Ishikawa (cell line): ENCODE data around the gene RPTOR.

Source experiments
- CEBPB ChIP-seq: IDR thresholded peaks from 2 replicates; pipeline ENCODE4 v1.6.1; 2012
- CREB1 ChIP-seq: IDR thresholded peaks from 2 replicates; pipeline ENCODE4 v1.6.1; 2012; ENCODE audit warnings: low read depth
- EGR1 ChIP-seq: IDR thresholded peaks from 2 replicates; pipeline ENCODE4 v1.6.1; 2012
- EP300 ChIP-seq: IDR thresholded peaks from 2 replicates; pipeline ENCODE4 v1.6.1; 2012; ENCODE audit warnings: borderline replicate concordance
- FOXM1 ChIP-seq: IDR thresholded peaks from 2 replicates; pipeline ENCODE4 v1.6.1; 2012; ENCODE audit warnings: low read depth, borderline replicate concordance
- NFIC ChIP-seq: IDR thresholded peaks from 2 replicates; pipeline ENCODE4 v1.6.1; 2012
- RAD21 ChIP-seq: IDR thresholded peaks from 2 replicates; pipeline ENCODE4 v1.6.1; 2012; ENCODE audit warnings: low read depth
- TAF1 ChIP-seq: IDR thresholded peaks from 2 replicates; pipeline ENCODE4 v1.6.1; 2012; ENCODE audit warnings: low read depth, mild to moderate bottlenecking
- TCF12 ChIP-seq: IDR thresholded peaks from 2 replicates; pipeline ENCODE4 v1.6.1; 2012; ENCODE audit warnings: low read depth
- TEAD4 ChIP-seq: IDR thresholded peaks from 2 replicates; pipeline ENCODE4 v1.6.1; 2012
- YY1 ChIP-seq: IDR thresholded peaks from 2 replicates; pipeline ENCODE4 v1.6.1; 2012; ENCODE audit warnings: low read depth
- ZBTB7A ChIP-seq: IDR thresholded peaks from 2 replicates; pipeline ENCODE4 v1.6.1; 2012; ENCODE audit warnings: low read depth
- TF ChIP-seq, protein P1 (sequence below): IDR thresholded peaks from 2 replicates; pipeline ENCODE4 v1.6.1; 2012
- TF ChIP-seq, protein P2 (sequence below): IDR thresholded peaks from 2 replicates; pipeline ENCODE4 v1.6.1; 2012; ENCODE audit warnings: low read depth, mild to moderate bottlenecking
- TF ChIP-seq, protein P3 (sequence below): IDR thresholded peaks from 2 replicates; pipeline ENCODE4 v1.6.1; 2012

Gene RPTOR

DNA sequence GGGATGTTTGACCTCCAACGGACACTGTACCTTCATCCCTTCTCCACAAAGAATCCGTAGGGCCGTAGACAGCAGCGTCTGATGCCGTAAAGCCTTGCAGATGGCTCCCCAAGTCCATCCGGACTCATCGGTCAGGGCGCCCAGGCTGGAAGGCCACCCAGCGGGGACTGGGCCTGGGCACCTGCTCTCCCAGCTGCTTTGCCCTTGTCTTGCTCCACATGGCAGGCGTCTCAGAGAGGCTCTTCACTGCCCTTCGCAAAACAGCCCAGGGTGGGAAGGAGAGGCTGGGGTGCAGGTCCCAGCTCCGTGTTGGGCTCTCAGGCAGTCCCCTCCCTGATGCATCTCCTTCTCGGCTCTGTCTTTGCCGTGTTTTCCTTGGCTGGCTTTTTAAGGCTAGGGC is 6.2 kb upstream of the RPTOR start:
- TF ChIP-seq TEAD4 (no peak), EP300 (no peak), TAF1 (no peak), CREB1 (no peak), NFIC (no peak), YY1 (no peak), FOXM1 (no peak), RAD21 (no peak), EGR1 (no peak), CEBPB (no peak)
- TF ChIP-seq, protein P1, sequence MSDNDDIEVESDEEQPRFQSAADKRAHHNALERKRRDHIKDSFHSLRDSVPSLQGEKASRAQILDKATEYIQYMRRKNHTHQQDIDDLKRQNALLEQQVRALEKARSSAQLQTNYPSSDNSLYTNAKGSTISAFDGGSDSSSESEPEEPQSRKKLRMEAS, result no peak
- TF ChIP-seq, protein P2, sequence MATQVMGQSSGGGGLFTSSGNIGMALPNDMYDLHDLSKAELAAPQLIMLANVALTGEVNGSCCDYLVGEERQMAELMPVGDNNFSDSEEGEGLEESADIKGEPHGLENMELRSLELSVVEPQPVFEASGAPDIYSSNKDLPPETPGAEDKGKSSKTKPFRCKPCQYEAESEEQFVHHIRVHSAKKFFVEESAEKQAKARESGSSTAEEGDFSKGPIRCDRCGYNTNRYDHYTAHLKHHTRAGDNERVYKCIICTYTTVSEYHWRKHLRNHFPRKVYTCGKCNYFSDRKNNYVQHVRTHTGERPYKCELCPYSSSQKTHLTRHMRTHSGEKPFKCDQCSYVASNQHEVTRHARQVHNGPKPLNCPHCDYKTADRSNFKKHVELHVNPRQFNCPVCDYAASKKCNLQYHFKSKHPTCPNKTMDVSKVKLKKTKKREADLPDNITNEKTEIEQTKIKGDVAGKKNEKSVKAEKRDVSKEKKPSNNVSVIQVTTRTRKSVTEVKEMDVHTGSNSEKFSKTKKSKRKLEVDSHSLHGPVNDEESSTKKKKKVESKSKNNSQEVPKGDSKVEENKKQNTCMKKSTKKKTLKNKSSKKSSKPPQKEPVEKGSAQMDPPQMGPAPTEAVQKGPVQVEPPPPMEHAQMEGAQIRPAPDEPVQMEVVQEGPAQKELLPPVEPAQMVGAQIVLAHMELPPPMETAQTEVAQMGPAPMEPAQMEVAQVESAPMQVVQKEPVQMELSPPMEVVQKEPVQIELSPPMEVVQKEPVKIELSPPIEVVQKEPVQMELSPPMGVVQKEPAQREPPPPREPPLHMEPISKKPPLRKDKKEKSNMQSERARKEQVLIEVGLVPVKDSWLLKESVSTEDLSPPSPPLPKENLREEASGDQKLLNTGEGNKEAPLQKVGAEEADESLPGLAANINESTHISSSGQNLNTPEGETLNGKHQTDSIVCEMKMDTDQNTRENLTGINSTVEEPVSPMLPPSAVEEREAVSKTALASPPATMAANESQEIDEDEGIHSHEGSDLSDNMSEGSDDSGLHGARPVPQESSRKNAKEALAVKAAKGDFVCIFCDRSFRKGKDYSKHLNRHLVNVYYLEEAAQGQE, result no peak

DNA sequence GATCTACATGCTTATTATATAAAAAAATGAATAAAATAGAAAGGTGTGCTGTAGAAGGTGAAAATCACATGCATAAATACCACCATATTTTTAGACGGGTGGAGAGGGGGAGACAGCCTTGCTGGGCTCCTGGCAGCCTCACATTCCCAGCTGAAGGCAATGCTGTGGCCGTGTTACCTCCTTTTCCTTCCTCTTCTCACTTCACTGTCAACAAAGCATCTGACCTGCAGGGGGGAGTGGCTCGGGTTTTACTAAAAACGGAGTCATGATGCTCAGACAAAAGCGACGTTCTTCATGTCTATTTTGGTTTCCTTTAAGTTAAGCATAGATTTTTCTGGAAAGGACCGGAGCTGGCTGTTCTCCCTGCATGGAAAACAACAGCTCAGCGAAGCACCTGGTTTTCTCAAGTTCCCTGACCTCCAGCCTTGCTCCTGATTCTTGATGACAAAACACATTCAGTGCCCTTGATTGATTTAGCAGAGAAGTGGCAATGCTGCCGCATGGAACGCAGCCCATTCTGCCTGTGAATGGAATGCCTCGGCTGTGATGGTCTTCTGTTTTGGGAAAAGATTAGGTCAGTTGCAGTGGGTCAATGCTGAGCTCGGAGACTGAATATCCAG is 5.5 kb upstream of the RPTOR start:
- TF ChIP-seq YY1 (no peak), CEBPB (no peak), EGR1 (no peak), TEAD4 (no peak), EP300 (no peak), RAD21 (no peak), TCF12 (no peak), NFIC (no peak), FOXM1 (no peak), ZBTB7A (no peak), CREB1 (no peak), TAF1 (no peak)
- TF ChIP-seq, protein P2, result no peak
- TF ChIP-seq, protein P1, result no peak
- TF ChIP-seq, protein P3, sequence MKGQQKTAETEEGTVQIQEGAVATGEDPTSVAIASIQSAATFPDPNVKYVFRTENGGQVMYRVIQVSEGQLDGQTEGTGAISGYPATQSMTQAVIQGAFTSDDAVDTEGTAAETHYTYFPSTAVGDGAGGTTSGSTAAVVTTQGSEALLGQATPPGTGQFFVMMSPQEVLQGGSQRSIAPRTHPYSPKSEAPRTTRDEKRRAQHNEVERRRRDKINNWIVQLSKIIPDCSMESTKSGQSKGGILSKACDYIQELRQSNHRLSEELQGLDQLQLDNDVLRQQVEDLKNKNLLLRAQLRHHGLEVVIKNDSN, result no peak

DNA sequence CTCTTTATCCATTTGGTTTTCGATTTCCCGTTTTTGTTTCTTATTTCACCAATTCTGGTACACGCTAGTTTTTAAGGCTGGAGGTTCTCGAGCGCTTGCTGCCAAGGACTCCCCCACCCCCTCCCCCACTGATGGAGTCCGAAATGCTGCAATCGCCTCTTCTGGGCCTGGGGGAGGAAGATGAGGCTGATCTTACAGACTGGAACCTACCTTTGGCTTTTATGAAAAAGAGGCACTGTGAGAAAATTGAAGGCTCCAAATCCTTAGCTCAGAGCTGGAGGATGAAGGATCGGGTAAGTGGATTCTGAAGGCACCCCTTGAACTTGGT is 825 bp downstream of the RPTOR start:
- TF ChIP-seq, protein P1, result no peak
- no peak for TF ChIP-seq TCF12
- no peak for TF ChIP-seq CEBPB
- TF ChIP-seq CREB1, result no peak
- TF ChIP-seq, protein P3, result no peak
- TF ChIP-seq, protein P2, result no peak
- no peak for TF ChIP-seq NFIC
- TF ChIP-seq FOXM1, result no peak
- TF ChIP-seq RAD21, result no peak
- TF ChIP-seq YY1, result no peak

DNA sequence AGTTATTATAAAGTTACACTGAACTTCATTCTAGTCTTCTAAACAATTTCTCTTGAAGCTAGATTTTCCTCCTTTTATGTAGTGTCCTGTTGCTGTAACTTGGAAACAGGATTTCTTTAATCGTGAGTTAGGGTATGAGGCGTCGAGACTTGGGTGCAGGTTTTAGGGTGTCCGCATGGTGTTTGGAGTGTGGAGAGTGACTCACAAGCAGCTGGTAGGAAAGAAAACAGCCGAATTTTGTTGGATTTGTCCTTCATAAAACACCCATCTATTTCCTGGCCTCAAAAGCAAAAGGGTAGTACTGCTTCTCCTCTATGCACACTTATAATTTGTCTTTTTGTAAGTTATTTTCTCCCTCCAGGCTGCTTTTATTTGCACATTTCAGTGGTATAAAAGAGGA is 1.6 kb downstream of the RPTOR start:
- TF ChIP-seq, protein P1, result no peak
- no peak for TF ChIP-seq TAF1
- no peak for TF ChIP-seq NFIC
- no peak for TF ChIP-seq TCF12
- no peak for TF ChIP-seq FOXM1
- TF ChIP-seq YY1, result no peak
- TF ChIP-seq, protein P3, result no peak
- TF ChIP-seq RAD21, result no peak
- TF ChIP-seq TEAD4, result no peak
